ENCODE data around the gene HAAO. TPM values are rescaled to one million over a fixed set of nuclear protein-coding genes. Genes with fewer than 3 reads are reported as not detected.

Gene HAAO
- total and polyA plus RNA-seq, 2 donors from 2014 or later: 16.2 to 57.2 TPM

GRCh38 chr2:42742740-42743658 lies 49.4 kb downstream of the HAAO start:
- DNase-seq (no peak), FAIRE-seq (no peak)
- Histone ChIP-seq H3K9ac (ENCODE audit: low read length in 3 of 3) (no peak overlapping the region), H3K4me1 (ENCODE audit: control insufficient read depth in 2 of 3, insufficient read depth in 2 of 3, low read depth in 1 of 3, low read length in 3 of 3) (peaks cover 0 to 2% (median 0%) of the 10 kb centered on the region in 3 donors), H3K36me3 (ENCODE audit: control insufficient read depth in 2 of 3, insufficient read depth in 3 of 3, low read length in 3 of 3) (peaks cover 0 to 2% (median 0%) of the 10 kb centered on the region in 3 donors), H3K27ac (ENCODE audit: low read depth in 2 of 2, low read length in 2 of 2) (no peak overlapping the region), H3K4me3 (ENCODE audit: low read length in 3 of 3) (no peak overlapping the region), H3K9me3 (ENCODE audit: control insufficient read depth in 2 of 3, insufficient read depth in 1 of 3, low read length in 3 of 3) (no peaks in the 10 kb centered on the region), H3K27me3 (ENCODE audit: control insufficient read depth, insufficient read depth, low read length) (no peaks in the 10 kb centered on the region)
- intact Hi-C loops (cut with DNase I): no loop called here
- TF ChIP-seq CTCF (IDR thresholded peaks at IDR 0.05; ENCODE audit: borderline replicate concordance, extremely low read depth, insufficient read depth): no peak

GRCh38 chr2:42741140-42741539 lies 51.2 kb downstream of the HAAO start:
- FAIRE-seq (no peak), DNase-seq (no peak)
- H3K27me3 ChIP-seq (ENCODE audit: control insufficient read depth, insufficient read depth, low read length): no peaks in the 10 kb centered on the region
- no peak overlapping the region for H3K9ac ChIP-seq (ENCODE audit: low read length in 3 of 3)
- H3K27ac ChIP-seq (ENCODE audit: low read depth in 2 of 2, low read length in 2 of 2): peak overlapping the region in 1 of 2 donors; percentile 26
- no peaks in the 10 kb centered on the region for H3K9me3 ChIP-seq (ENCODE audit: control insufficient read depth in 2 of 3, insufficient read depth in 1 of 3, low read length in 3 of 3)
- no peak for TF ChIP-seq CTCF (IDR thresholded peaks at IDR 0.05; ENCODE audit: borderline replicate concordance, extremely low read depth, insufficient read depth)
- peaks cover 0 to 7% (median 2%) of the 10 kb centered on the region in 3 donors for H3K36me3 ChIP-seq (ENCODE audit: control insufficient read depth in 2 of 3, insufficient read depth in 3 of 3, low read length in 3 of 3)
- no peak overlapping the region for H3K4me3 ChIP-seq (ENCODE audit: low read length in 3 of 3)
- intact Hi-C loops (cut with DNase I): no loop called here
- peaks cover 0 to 4% (median 0%) of the 10 kb centered on the region in 3 donors for H3K4me1 ChIP-seq (ENCODE audit: control insufficient read depth in 2 of 3, insufficient read depth in 2 of 3, low read depth in 1 of 3, low read length in 3 of 3)

- Histone ChIP-seq H3K27me3 (ENCODE audit: control insufficient read depth, insufficient read depth, low read length) (no peaks in the 10 kb centered on the region), H3K4me3 (ENCODE audit: low read length in 3 of 3) (no peak overlapping the region), H3K4me1 (ENCODE audit: control insufficient read depth in 2 of 3, insufficient read depth in 2 of 3, low read depth in 1 of 3, low read length in 3 of 3) (peaks cover 0 to 2% (median 0%) of the 10 kb centered on the region in 3 donors), H3K27ac (ENCODE audit: low read depth in 2 of 2, low read length in 2 of 2) (no peak overlapping the region), H3K9ac (ENCODE audit: low read length in 3 of 3) (no peak overlapping the region), H3K9me3 (ENCODE audit: control insufficient read depth in 2 of 3, insufficient read depth in 1 of 3, low read length in 3 of 3) (no peaks in the 10 kb centered on the region), H3K36me3 (ENCODE audit: control insufficient read depth in 2 of 3, insufficient read depth in 3 of 3, low read length in 3 of 3) (peaks cover 0 to 9% (median 2%) of the 10 kb centered on the region in 3 donors)
- intact Hi-C loops (cut with DNase I): no loop called here
- no peak for TF ChIP-seq CTCF (IDR thresholded peaks at IDR 0.05; ENCODE audit: borderline replicate concordance, extremely low read depth, insufficient read depth)
- FAIRE-seq: no peak
- no peak for DNase-seq
Observed at GRCh38 chr2:42736598-42737322, 55.6 kb downstream of the HAAO start.
